DMS 273 (cell line): ENCODE measurements around the gene DDX6.

ENCODE experiments used
- DNase-seq: peaks from one replicate; lab custom pipeline; 2025; ENCODE audit not compliant: unreplicated experiment; lab: John Stamatoyannopoulos, UW

The DDX6 gene

DNA sequence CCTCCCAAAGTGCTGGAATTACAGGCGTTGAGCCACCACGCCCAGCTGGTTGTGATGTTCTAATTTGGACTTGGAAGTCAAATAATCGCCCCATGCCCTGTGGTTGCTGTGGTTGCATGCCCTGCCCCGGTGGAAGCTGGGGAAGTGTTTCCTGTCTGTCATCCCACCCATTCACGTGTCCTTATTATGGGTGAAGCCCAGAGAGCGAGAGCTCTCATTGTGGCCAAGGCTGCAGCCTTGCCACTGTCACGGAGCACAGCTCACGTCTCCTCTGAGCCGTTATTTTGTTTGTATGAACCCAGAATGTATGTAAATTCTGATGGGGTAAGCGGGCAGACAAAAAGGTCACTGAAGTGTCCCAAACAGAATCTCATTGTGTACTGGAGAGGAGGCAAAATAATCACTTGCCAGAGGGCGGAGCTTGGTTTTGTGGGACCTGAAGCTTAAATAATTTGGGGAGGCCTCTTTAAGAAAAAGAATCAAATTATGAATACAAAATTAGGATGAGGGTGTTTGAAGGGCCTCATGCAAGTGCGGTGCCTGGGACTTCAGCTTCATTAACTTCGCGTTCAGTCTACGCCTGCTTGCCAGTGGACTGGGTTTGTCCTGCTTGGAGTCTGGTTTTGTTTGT is 85.7 kb downstream of the DDX6 start:
- peak; percentile 34 for DNase-seq

DNA sequence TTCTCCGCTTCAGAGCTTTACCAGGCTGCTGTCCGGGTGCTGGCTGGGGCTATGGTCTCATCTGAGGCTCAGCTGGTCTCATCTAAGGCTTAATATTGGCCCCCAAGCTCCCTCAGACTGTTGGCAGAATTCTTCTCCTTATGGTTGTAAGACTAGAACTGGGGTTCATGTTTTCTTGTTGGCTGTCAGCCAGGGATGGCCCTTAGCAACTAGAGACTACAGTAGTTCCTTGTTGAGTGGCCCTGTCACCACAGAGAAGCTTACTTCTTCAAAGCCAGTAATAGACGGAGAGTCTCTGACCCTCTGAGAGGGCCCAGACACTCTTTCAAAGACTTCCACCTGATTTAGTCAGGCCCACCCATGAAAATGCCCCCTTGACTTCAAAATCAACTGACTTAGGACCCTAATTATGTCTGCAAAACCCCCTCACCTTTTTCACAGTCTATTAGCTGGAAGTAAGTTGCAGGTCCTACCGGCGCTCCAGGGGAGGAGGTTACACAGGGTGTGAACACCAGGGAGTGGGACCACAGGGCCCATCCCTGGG is 87.3 kb downstream of the DDX6 start:
- DNase-seq = peak; percentile 14

DNA sequence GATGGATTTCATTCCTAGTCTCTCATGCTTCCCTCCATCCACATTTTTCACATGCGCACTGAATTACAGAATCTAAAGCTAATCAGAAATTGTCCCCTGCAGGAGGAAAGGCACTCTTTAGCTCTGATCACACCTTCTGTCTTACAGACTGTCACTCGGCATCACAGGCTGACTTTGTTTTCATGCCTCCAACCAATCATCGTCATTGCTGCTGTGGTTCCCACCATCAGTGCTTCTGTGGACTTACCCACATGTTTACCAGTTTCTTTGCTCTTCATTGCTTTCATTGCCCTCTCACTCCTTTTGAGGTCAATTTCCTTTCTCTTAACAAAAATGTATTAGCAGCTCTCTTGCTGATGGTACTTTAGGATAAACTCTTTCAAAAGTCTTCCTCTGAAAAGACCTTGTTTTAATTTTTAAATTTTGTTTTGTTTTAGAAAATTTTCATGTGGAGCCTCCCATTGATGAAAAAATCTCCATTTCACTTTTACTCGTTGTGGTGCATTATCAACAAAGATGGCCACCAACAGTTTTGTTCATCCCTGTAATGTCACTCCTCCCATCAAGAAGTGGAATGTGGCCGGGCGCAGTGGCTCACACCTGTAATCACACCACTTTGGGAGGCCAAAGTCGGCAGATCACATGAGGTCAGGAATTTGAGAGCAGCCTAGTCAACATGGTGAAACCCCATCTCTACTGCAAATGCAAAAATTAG is 91.3 kb downstream of the DDX6 start:
- DNase-seq = no peak
